GM21528 (cell line): ENCODE measurements around the gene ADCY2.

ENCODE experiments used
- ATAC-seq: cut with Tn5 transposase; IDR thresholded peaks from one replicate; pipeline ENCODE4 v1.9.1; 2021; ENCODE audit warnings: mild to moderate bottlenecking, moderate library complexity; ENCODE audit not compliant: unreplicated experiment, low FRiP score

ADCY2 gene

GRCh38 chr5:7811715-7812114, 415.8 kb downstream of the ADCY2 start:
- ATAC-seq = no peak

GRCh38 chr5:7813007-7813406, 417.1 kb downstream of the ADCY2 start:
- ATAC-seq = no peak

GRCh38 chr5:7813576-7813975, 417.6 kb downstream of the ADCY2 start:
- no peak for ATAC-seq

- ATAC-seq = no peak
Observed at GRCh38 chr5:7814816-7815215, 418.9 kb downstream of the ADCY2 start.

GRCh38 chr5:7815892-7816534, 420.1 kb downstream of the ADCY2 start:
- ATAC-seq = peak; percentile 78

GRCh38 chr5:7816535-7816901, 420.6 kb downstream of the ADCY2 start:
- ATAC-seq = no peak

- no peak for ATAC-seq
Observed at GRCh38 chr5:7822449-7822848, 426.5 kb downstream of the ADCY2 start.

- no peak for ATAC-seq
Observed at GRCh38 chr5:7823594-7823993, 427.7 kb downstream of the ADCY2 start.

GRCh38 chr5:7824995-7825394, 429.1 kb downstream of the ADCY2 start:
- no peak for ATAC-seq

- ATAC-seq = no peak
Observed at GRCh38 chr5:7825630-7826029, 429.7 kb downstream of the ADCY2 start.

- ATAC-seq = no peak
Observed at GRCh38 chr5:7827610-7828009, 431.7 kb downstream of the ADCY2 start.

- no peak for ATAC-seq
Observed at GRCh38 chr5:7828269-7828668, 432.3 kb downstream of the ADCY2 start.

- ATAC-seq = no peak
Observed at GRCh38 chr5:7834982-7835381, 439.0 kb downstream of the ADCY2 start.

- ATAC-seq = no peak
Observed at GRCh38 chr5:7837403-7837802, 441.5 kb downstream of the ADCY2 start.

GRCh38 chr5:7842531-7842930, 446.6 kb downstream of the ADCY2 start:
- ATAC-seq = no peak

- ATAC-seq = no peak
Observed at GRCh38 chr5:7844901-7845300, 449.0 kb downstream of the ADCY2 start.

- ATAC-seq = no peak
Observed at GRCh38 chr5:7845557-7845956, 449.6 kb downstream of the ADCY2 start.

- ATAC-seq = no peak
Observed at GRCh38 chr5:7846327-7846726, 450.4 kb downstream of the ADCY2 start.

GRCh38 chr5:7848296-7848695, 452.4 kb downstream of the ADCY2 start:
- no peak for ATAC-seq

- ATAC-seq = no peak
Observed at GRCh38 chr5:7849681-7850394, 453.9 kb downstream of the ADCY2 start.

GRCh38 chr5:7850395-7851239, 454.7 kb downstream of the ADCY2 start, which contains the start of gene CFAP90:
CFAP90 (minus strand) TSS chr5:7851133; CDS start chr5:7851021, 112 bp downstream.
- ATAC-seq = no peak
